Uterus (tissue), 4 donors: Measurements from ENCODE around the gene GPR173. TPM values are rescaled to one million over a fixed set of nuclear protein-coding genes. Genes with fewer than 3 reads are reported as not detected.

Experiments used
- DNase-seq, 2 donors: peaks; one replicate each; pipeline ENCODE4 v3.0.0-alpha.2; 2019 to 2020
- H3K27ac ChIP-seq, 2 donors: fragments of 200-600 bp; sonication (generic); 1 replicate in 1 of 2; 2 replicates in 1 of 2; pipeline ENCODE4 v1.5.1; 2016 to 2018
- H3K27me3 ChIP-seq, 2 donors: fragments of 200-600 bp; sonication (generic); one replicate each; pipeline ENCODE4 v1.5.1; 2018 to 2019; ENCODE audit warnings: control low read depth in 1 of 2
- H3K36me3 ChIP-seq, 2 donors: fragments of 200-600 bp; sonication (generic); one replicate each; pipeline ENCODE4 v1.5.1; 2019; ENCODE audit warnings: control low read depth in 1 of 2
- H3K4me1 ChIP-seq, 2 donors: fragments of 200-600 bp; sonication (generic); one replicate each; pipeline ENCODE4 v1.5.1; 2018 to 2019; ENCODE audit warnings: control low read depth in 1 of 2
- H3K4me3 ChIP-seq, 2 donors: fragments of 200-600 bp; sonication (generic); 1 replicate in 1 of 2; 2 replicates in 1 of 2; pipeline ENCODE4 v1.5.1; 2018 to 2019; ENCODE audit warnings: mild to moderate bottlenecking in 1 of 2
- H3K9me3 ChIP-seq, 2 donors: fragments of 200-600 bp; sonication (generic); one replicate each; pipeline ENCODE4 v1.5.1; 2019; ENCODE audit warnings: control low read depth in 1 of 2
- POLR2A ChIP-seq, 2 donors: fragments of 450-650 bp; IDR thresholded peaks; one replicate each; pipeline ENCODE4 v1.6.1; 2016; ENCODE audit warnings: antibody characterized with exemption in 2 of 2, mild to moderate bottlenecking in 1 of 2, moderate library complexity in 1 of 2
- intact Hi-C: fragments of 100-400 bp; cut with DNase I; formaldehyde crosslinking; loops from one replicate; pipeline ENCODE4 v1.15.1; 2023; ENCODE audit warnings: low total_unique reads
- total RNA-seq, 4 donors: library from RNA; depleted of rRNA in 3 of 4; stranded (reverse); fragments of >200 nt in 3 of 4; gene quantifications; one replicate each; pipeline versions ENCODE4 v1.1.0 to v1.2.4, GENCODE V29; 2014 to 2023
- TF ChIP-seq, protein P1 (sequence below), 4 experiments: fragments of 200-600 bp in 2 of 4; fragments of 450-650 bp in 2 of 4; sonication (generic) in 2 of 4; IDR thresholded peaks; one replicate each; pipeline ENCODE4 v1.5.1; 2016 to 2019; ENCODE audit warnings: antibody characterized with exemption in 4 of 4, mild to moderate bottlenecking in 2 of 4, moderate library complexity in 1 of 4
- donor health status: DM: yes; HTN: yes; CAD: no.

GPR173 gene
- total RNA-seq, 4 donors from 2014 or later = 0.51 to 9.2 (median 4.5) TPM

DNA sequence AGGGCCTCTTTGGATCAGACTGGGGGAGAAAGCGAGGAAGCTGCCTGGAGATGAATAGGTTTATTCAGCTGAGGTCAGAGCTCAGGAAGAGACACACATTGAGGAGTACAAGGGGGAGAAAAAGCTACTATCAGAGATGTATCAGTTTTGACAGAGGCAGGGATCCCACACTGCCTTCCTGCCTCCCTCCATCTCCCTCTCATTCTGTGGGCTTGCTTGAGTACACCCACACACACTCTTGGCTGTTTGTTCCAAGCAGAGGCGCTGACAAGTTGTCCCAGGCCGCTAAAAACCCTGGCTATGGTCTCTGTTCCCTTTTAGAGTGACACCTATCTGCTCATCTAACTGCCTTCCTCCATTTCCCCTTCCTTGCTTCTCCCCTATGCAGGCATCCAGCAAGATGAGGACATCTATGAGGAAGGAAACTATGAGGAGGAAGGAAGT, 38.8 kb downstream of the GPR173 start:
- no peaks in the 10 kb centered on the region for H3K36me3 ChIP-seq
- no peak overlapping the region for H3K4me3 ChIP-seq
- no peaks in the 10 kb centered on the region for H3K27me3 ChIP-seq
- DNase-seq = no peak
- H3K9me3 ChIP-seq = no peaks in the 10 kb centered on the region
- H3K27ac ChIP-seq = peak overlapping the region; percentile 88 to 96
- intact Hi-C loops = no loop called here
- H3K4me1 ChIP-seq = no peaks in the 10 kb centered on the region
- TF ChIP-seq POLR2A (IDR thresholded peaks at IDR 0.05) = no peak
- TF ChIP-seq, protein P1, sequence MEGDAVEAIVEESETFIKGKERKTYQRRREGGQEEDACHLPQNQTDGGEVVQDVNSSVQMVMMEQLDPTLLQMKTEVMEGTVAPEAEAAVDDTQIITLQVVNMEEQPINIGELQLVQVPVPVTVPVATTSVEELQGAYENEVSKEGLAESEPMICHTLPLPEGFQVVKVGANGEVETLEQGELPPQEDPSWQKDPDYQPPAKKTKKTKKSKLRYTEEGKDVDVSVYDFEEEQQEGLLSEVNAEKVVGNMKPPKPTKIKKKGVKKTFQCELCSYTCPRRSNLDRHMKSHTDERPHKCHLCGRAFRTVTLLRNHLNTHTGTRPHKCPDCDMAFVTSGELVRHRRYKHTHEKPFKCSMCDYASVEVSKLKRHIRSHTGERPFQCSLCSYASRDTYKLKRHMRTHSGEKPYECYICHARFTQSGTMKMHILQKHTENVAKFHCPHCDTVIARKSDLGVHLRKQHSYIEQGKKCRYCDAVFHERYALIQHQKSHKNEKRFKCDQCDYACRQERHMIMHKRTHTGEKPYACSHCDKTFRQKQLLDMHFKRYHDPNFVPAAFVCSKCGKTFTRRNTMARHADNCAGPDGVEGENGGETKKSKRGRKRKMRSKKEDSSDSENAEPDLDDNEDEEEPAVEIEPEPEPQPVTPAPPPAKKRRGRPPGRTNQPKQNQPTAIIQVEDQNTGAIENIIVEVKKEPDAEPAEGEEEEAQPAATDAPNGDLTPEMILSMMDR (IDR thresholded peaks at IDR 0.05) = no peak

DNA sequence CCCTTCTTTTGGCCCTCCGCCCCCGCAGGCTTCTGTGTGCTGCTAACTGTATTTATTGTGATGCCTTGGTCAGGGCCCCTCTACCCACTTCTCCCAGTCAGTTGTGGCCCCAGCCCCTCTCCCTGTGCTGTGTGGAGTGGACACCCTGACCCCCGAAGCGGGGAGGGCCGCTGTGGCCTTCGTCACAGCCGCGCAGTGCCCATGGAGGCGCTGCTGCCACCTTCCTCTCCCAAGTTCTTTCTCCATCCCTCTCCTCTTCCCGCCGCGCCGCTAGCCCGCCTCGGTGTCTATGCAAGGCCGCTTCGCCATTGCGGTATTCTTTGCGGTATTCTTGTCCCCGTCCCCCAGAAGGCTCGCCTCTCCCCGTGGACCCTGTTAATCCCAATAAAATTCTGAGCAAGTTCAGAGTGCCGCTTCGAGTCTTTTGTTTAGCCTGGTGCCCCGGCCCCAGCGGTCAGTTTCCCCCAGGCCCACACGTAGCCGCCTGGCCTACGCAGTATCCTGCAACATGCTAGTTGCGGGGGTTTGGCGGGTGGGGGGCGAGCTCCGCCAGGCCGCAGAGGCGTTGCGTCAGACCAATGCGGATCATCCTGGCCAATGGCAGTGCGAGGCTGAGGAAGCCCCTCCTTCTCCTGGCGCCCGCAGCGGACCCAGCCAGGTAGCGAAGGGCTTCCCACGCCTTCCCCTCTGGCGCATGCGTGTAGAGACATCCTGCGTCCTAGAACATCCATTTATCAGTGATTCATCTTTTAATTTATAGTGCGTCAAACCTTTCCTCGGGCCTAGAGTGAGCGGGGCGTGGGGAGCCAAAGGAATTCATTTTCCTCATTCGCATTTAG, 39.8 kb downstream of the GPR173 start:
- Histone ChIP-seq H3K4me3 (peak overlapping the region; percentile 17 to 33), H3K27ac (peak overlapping the region; percentile 88 to 96), H3K36me3 (no peaks in the 10 kb centered on the region), H3K4me1 (no peaks in the 10 kb centered on the region), H3K27me3 (no peaks in the 10 kb centered on the region), H3K9me3 (no peaks in the 10 kb centered on the region)
- TF ChIP-seq, protein P1 (IDR thresholded peaks at IDR 0.05) = no peak
- TF ChIP-seq POLR2A (IDR thresholded peaks at IDR 0.05) = peak; percentile 47 to 62
- intact Hi-C loops = no loop called here
- peak; percentile 90 to 92 for DNase-seq

DNA sequence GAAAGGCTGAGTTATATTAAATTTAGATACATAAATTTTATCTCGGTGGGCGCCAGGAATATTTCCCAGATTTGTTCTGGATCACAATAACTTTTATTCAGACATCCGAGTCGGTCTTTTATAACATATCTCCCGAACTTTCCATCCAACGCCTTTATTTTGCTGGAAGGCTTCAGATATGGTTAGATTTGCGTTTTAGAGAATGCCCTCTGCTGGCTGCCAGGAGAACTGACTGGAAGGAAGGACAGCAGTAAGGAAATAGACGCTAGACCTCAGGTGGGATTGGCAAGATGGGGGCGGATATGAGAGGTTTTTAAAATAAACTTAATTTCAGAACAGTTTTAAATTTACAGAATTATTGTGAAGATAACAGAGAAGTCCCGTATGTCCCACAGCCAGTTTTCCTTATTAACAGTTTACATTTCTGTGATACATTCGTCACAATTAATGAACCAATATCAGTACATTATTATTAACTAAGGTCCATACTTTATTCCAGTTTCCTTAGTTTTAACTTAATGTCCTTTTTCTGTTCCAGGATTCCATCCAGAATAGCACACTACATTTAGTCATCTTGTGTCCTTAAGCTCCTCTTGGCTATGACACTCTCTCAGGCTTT, 40.7 kb downstream of the GPR173 start:
- H3K27ac ChIP-seq = peak overlapping the region; percentile 88 to 96
- peak overlapping the region; percentile 17 to 27 for H3K4me3 ChIP-seq
- H3K27me3 ChIP-seq = no peaks in the 10 kb centered on the region
- intact Hi-C loops = no loop called here
- H3K9me3 ChIP-seq = no peaks in the 10 kb centered on the region
- H3K36me3 ChIP-seq = no peaks in the 10 kb centered on the region
- TF ChIP-seq, protein P1 (IDR thresholded peaks at IDR 0.05) = peak; percentile 63 to 88 (median 78)
- no peak for TF ChIP-seq POLR2A (IDR thresholded peaks at IDR 0.05)
- H3K4me1 ChIP-seq = no peaks in the 10 kb centered on the region
- peak; percentile 56 to 66 for DNase-seq

DNA sequence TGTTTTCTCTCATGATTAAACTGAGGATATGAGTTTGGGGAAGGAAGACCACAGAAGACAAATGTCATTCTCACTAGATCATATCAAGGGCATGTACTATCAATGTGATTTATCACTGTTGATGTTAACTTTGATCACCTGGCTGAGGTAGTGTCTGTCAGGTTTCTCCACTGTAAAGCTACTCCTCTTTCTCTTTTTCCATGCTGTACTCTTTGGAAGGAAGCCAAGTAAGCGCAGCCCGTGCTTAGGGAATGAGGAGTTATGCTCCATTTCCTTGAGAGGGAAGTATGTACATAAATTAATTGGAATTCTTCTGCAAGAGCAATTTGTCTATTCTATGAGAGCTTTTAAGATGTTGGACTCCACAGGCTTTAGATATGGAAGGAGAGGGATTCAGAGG, 41.3 kb downstream of the GPR173 start:
- Histone ChIP-seq H3K27me3 (no peaks in the 10 kb centered on the region), H3K9me3 (no peaks in the 10 kb centered on the region)
- intact Hi-C loops = no loop called here

More for the DNA sequence above, 41.3 kb downstream of the GPR173 start:
- H3K4me3 ChIP-seq = no peak overlapping the region
- peak overlapping the region; percentile 88 to 96 for H3K27ac ChIP-seq
- H3K36me3 ChIP-seq = no peaks in the 10 kb centered on the region
- no peak for TF ChIP-seq POLR2A (IDR thresholded peaks at IDR 0.05)
- TF ChIP-seq, protein P1 (IDR thresholded peaks at IDR 0.05) = no peak
- no peak for DNase-seq
- H3K4me1 ChIP-seq = no peaks in the 10 kb centered on the region
